ENCODE results near the gene L3MBTL4.
"Not testable (repeated sequence)": the region's sequence is repeated elsewhere in the genome, so short reads cannot be mapped to it uniquely, and the experiment has no call there.

L3MBTL4 gene

GRCh38 chr18:6161549-6161948, 253.2 kb downstream of the L3MBTL4 start:
- DNase-seq, result no peak

- no peak for DNase-seq
These were observed 255.3 kb downstream of the L3MBTL4 start for GRCh38 chr18:6159426-6159825.

GRCh38 chr18:6158958-6159357, 255.8 kb downstream of the L3MBTL4 start:
- no peak for DNase-seq

GRCh38 chr18:6156446-6156845, 258.3 kb downstream of the L3MBTL4 start:
- DNase-seq, result no peak

- DNase-seq, result no peak
These were observed 259.0 kb downstream of the L3MBTL4 start for GRCh38 chr18:6155707-6156106.

- DNase-seq, result no peak
These were observed 264.3 kb downstream of the L3MBTL4 start for GRCh38 chr18:6150430-6150829.

GRCh38 chr18:6146307-6146661, 268.4 kb downstream of the L3MBTL4 start:
- DNase-seq, result no peak

GRCh38 chr18:6145645-6146306, 268.9 kb downstream of the L3MBTL4 start:
- DNase-seq, result no peak

- no peak for DNase-seq
These were observed 275.7 kb downstream of the L3MBTL4 start for GRCh38 chr18:6139007-6139406.

GRCh38 chr18:6135901-6136300, 278.8 kb downstream of the L3MBTL4 start:
- not testable (repeated sequence) for DNase-seq

GRCh38 chr18:6135029-6135428, 279.7 kb downstream of the L3MBTL4 start:
- DNase-seq, result not testable (repeated sequence)

GRCh38 chr18:6132751-6133368, 281.9 kb downstream of the L3MBTL4 start:
- DNase-seq, result no peak

- no peak for DNase-seq
These were observed 293.9 kb downstream of the L3MBTL4 start for GRCh38 chr18:6120820-6121279.

- DNase-seq, result no peak
These were observed 294.9 kb downstream of the L3MBTL4 start for GRCh38 chr18:6119761-6120160.

GRCh38 chr18:6118080-6118479, 296.6 kb downstream of the L3MBTL4 start:
- DNase-seq, result no peak

GRCh38 chr18:6115710-6116109, 299.0 kb downstream of the L3MBTL4 start:
- no peak for DNase-seq

- DNase-seq, result no peak
These were observed 301.1 kb downstream of the L3MBTL4 start for GRCh38 chr18:6113650-6114049.

GRCh38 chr18:6111726-6112125, 303.0 kb downstream of the L3MBTL4 start:
- no peak for DNase-seq

GRCh38 chr18:6109743-6110142, 305.0 kb downstream of the L3MBTL4 start:
- no peak for DNase-seq

GRCh38 chr18:6107794-6108193, 306.9 kb downstream of the L3MBTL4 start:
- DNase-seq, result peak; percentile 72

GRCh38 chr18:6106091-6106685, 308.5 kb downstream of the L3MBTL4 start:
- DNase-seq, result no peak

GRCh38 chr18:6103741-6104140, 311.0 kb downstream of the L3MBTL4 start:
- no peak for DNase-seq

- no peak for DNase-seq
These were observed 318.0 kb downstream of the L3MBTL4 start for GRCh38 chr18:6096730-6097129.

- no peak for DNase-seq
These were observed 326.3 kb downstream of the L3MBTL4 start for GRCh38 chr18:6088432-6088831.

Data from NCI-H345 (cell line).